ENCODE measurements around the gene ARHGAP22. TPM values are rescaled to one million over a fixed set of nuclear protein-coding genes. Genes with fewer than 3 reads are reported as not detected.

ARHGAP22 gene
- total RNA-seq, 2 donors from 2014 or later = 4.4 to 8.6 TPM

GRCh38 chr10:48505394-48506112 lies 99.3 kb downstream of the ARHGAP22 start:
- intact Hi-C loops (cut with DNase I) = no loop called here
- Histone ChIP-seq H3K36me3 (no peaks in the 10 kb centered on the region), H3K27me3 (replicated peaks; ENCODE audit: insufficient read depth) (no peaks in the 10 kb centered on the region), H3K9me3 (no peaks in the 10 kb centered on the region), H3K27ac (no peak overlapping the region), H3K4me3 (no peak overlapping the region), H3K4me1 (replicated peaks) (no peaks in the 10 kb centered on the region)
- WGBS = 83% methylated on average over 15 of the region's 15 CpGs
- no peak for TF ChIP-seq POLR2A (IDR thresholded peaks at IDR 0.05)
- TF ChIP-seq POLR2AphosphoS5 (IDR thresholded peaks at IDR 0.05) = no peak
- TF ChIP-seq CTCF (IDR thresholded peaks at IDR 0.05) = no peak
- DNase-seq (ENCODE audit: low spot score) = peak; percentile 1

DNA sequence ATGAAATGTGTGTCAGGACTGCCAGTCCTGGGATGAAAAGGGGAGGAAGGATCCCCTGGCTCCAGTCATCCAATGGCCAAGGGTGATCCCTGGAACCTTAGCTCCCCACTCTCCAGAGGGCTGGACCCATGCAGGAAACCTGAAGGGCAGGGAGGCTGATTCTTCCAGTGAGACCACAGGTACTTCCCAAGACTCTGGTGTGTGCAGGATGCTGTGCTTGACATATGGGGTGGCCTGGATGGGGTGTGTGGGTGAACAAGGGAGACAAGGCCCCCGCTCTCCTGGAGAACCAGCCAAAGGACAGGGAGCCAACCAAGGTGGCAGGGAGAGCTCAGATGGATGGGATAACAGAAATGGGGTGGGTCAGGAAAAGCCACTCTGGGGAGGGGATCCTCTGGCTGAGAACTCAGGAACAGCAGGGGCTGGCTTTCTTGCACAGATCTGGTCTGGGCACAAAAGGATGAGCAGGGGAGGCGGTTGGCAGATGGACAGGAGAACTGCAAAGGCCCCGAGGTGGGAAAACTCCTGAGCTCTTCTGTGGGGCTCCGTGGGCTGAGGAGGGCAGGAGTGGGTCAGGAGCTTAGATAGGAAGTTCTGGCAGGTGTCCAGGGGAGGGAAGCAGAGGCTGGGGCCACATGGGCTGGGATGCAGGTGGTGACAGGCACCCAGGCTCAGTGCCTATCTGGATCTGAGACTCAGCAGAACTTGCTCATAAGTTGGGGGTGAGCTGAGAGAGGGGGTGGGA lies 100.6 kb downstream of the ARHGAP22 start:
- intact Hi-C loops (cut with DNase I) = no loop called here
- no peaks in the 10 kb centered on the region for H3K27me3 ChIP-seq (replicated peaks; ENCODE audit: insufficient read depth)
- TF ChIP-seq POLR2A (IDR thresholded peaks at IDR 0.05) (no peak), CTCF (IDR thresholded peaks at IDR 0.05) (no peak), POLR2AphosphoS5 (IDR thresholded peaks at IDR 0.05) (no peak)
- 60% methylated on average over 4 of the region's 4 CpGs for WGBS
- H3K9me3 ChIP-seq = no peaks in the 10 kb centered on the region
- H3K4me1 ChIP-seq (replicated peaks) = no peaks in the 10 kb centered on the region
- no peak overlapping the region for H3K4me3 ChIP-seq
- H3K36me3 ChIP-seq = no peaks in the 10 kb centered on the region
- H3K27ac ChIP-seq = no peak overlapping the region
- DNase-seq (ENCODE audit: low spot score) = no peak

GRCh38 chr10:48503293-48503911 lies 101.5 kb downstream of the ARHGAP22 start:
- H3K4me1 ChIP-seq (replicated peaks) = no peaks in the 10 kb centered on the region
- no peaks in the 10 kb centered on the region for H3K27me3 ChIP-seq (replicated peaks; ENCODE audit: insufficient read depth)
- 92% methylated on average over 11 of the region's 11 CpGs for WGBS
- TF ChIP-seq CTCF (IDR thresholded peaks at IDR 0.05) (no peak), POLR2AphosphoS5 (IDR thresholded peaks at IDR 0.05) (no peak), POLR2A (IDR thresholded peaks at IDR 0.05) (no peak)
- no peaks in the 10 kb centered on the region for H3K36me3 ChIP-seq
- H3K9me3 ChIP-seq = no peaks in the 10 kb centered on the region
- intact Hi-C loops (cut with DNase I) = no loop called here
- no peak overlapping the region for H3K27ac ChIP-seq
- H3K4me3 ChIP-seq = no peak overlapping the region
- no peak for DNase-seq (ENCODE audit: low spot score)

DNA sequence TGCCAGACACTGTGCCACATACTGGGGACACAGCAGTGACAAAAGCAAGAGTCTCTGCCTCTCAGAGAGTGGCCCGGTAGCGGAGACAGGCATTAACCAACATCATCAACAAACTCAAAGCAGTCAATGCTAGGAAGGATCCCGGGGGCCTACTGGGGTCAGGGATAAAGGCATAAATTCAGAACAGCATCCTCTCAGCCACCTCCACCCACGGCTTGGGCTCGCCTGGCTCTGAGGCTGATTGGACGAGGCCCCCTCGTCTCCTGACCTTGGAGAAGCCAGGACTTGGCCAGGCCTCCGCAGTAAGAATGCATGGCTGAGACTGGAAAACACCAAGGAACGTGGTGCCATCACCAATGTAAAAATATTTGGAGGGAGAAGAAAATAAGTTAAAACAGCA lies 102.1 kb downstream of the ARHGAP22 start:
- intact Hi-C loops (cut with DNase I) = no loop called here
- WGBS = 92% methylated on average over 9 of the region's 9 CpGs
- Histone ChIP-seq H3K27me3 (replicated peaks; ENCODE audit: insufficient read depth) (no peaks in the 10 kb centered on the region), H3K36me3 (no peaks in the 10 kb centered on the region), H3K4me1 (replicated peaks) (no peaks in the 10 kb centered on the region), H3K4me3 (no peak overlapping the region), H3K27ac (no peak overlapping the region), H3K9me3 (no peaks in the 10 kb centered on the region)
- TF ChIP-seq POLR2AphosphoS5 (IDR thresholded peaks at IDR 0.05) (no peak), CTCF (IDR thresholded peaks at IDR 0.05) (no peak), POLR2A (IDR thresholded peaks at IDR 0.05) (no peak)
- DNase-seq (ENCODE audit: low spot score) = no peak
